ENCODE measurements around the gene HEMK1. TPM values are rescaled to one million over a fixed set of nuclear protein-coding genes. Genes with fewer than 3 reads are reported as not detected.

Gene HEMK1
- total RNA-seq, 2 donors from 2014 or later = 6.7 to 9.6 TPM

- ATAC-seq = no peak
- intact Hi-C loops (cut with DNase I) = no loop called here
- Histone ChIP-seq H3K27ac (no peak overlapping the region), H3K36me3 (replicated peaks in 1 of 2; ENCODE audit: insufficient read depth in 1 of 2, low read depth in 2 of 2) (no peaks in the 10 kb centered on the region), H3K4me3 (no peak overlapping the region), H3K9me3 (no peaks in the 10 kb centered on the region), H3K4me1 (peaks cover 43% of the 10 kb centered on the region), H3K27me3 (no peaks in the 10 kb centered on the region)
- WGBS, 2 donors = 90% methylated on average over 3 of the region's 3 CpGs
- DNase-seq = no peak
- TF ChIP-seq POLR2A (IDR thresholded peaks at IDR 0.05) (no peak), CTCF (IDR thresholded peaks at IDR 0.05) (no peak)
Observed at GRCh38 chr3:50622881-50623280, 53.6 kb downstream of the HEMK1 start.

- intact Hi-C loops (cut with DNase I) = no loop called here
- TF ChIP-seq POLR2A (IDR thresholded peaks at IDR 0.05) (no peak), CTCF (IDR thresholded peaks at IDR 0.05) (no peak)
- WGBS, 2 donors = 25% methylated on average over 6 of the region's 6 CpGs
Observed at GRCh38 chr3:50623840-50624474, 54.6 kb downstream of the HEMK1 start.

GRCh38 chr3:50624634-50625033 is 55.3 kb downstream of the HEMK1 start:
- peaks cover 26% of the 10 kb centered on the region for H3K4me1 ChIP-seq
- DNase-seq (peak in 1 of 4 donors; percentile 49), ATAC-seq (peak; percentile 85)
- TF ChIP-seq POLR2A (IDR thresholded peaks at IDR 0.05) (no peak), CTCF (IDR thresholded peaks at IDR 0.05) (no peak)
- no peaks in the 10 kb centered on the region for H3K9me3 ChIP-seq
- H3K27ac ChIP-seq = peak overlapping the region in 2 of 4 donors; percentile 22 to 50
- H3K36me3 ChIP-seq (replicated peaks in 1 of 2; ENCODE audit: insufficient read depth in 1 of 2, low read depth in 2 of 2) = no peaks in the 10 kb centered on the region
- intact Hi-C loops (cut with DNase I) = no loop called here
- WGBS, 2 donors = 60 to 94% methylated on average over 1 to 2 of the region's 2 CpGs
- no peak overlapping the region for H3K4me3 ChIP-seq
- H3K27me3 ChIP-seq = no peaks in the 10 kb centered on the region

More at GRCh38 chr3:50623840-50624474, 54.6 kb downstream of the HEMK1 start:
- DNase-seq (no peak), ATAC-seq (no peak)
- Histone ChIP-seq H3K27me3 (no peaks in the 10 kb centered on the region), H3K27ac (peak overlapping the region in 2 of 4 donors; percentile 22 to 50), H3K36me3 (replicated peaks in 1 of 2; ENCODE audit: insufficient read depth in 1 of 2, low read depth in 2 of 2) (no peaks in the 10 kb centered on the region), H3K4me3 (no peak overlapping the region), H3K4me1 (peaks cover 32% of the 10 kb centered on the region), H3K9me3 (no peaks in the 10 kb centered on the region)

- Histone ChIP-seq H3K27me3 (no peaks in the 10 kb centered on the region), H3K27ac (peak overlapping the region in 1 of 4 donors; percentile 50), H3K4me3 (no peak overlapping the region), H3K9me3 (no peaks in the 10 kb centered on the region), H3K4me1 (peaks cover 18% of the 10 kb centered on the region), H3K36me3 (replicated peaks in 1 of 2; ENCODE audit: insufficient read depth in 1 of 2, low read depth in 2 of 2) (no peaks in the 10 kb centered on the region)
- intact Hi-C loops (cut with DNase I) = no loop called here
- 68 to 87% methylated on average over 14 of the region's 18 CpGs for WGBS, 2 donors
- ATAC-seq (no peak), DNase-seq (no peak)
- TF ChIP-seq POLR2A (IDR thresholded peaks at IDR 0.05) = no peak
- TF ChIP-seq CTCF (IDR thresholded peaks at IDR 0.05) = no peak
Observed at GRCh38 chr3:50625231-50626182, 56.2 kb downstream of the HEMK1 start.

Measured in body of pancreas (tissue), 4 donors.